KMS-11 (cell line): Measurements from ENCODE around the gene DNMT3A.

Experiments
- H2AFZ ChIP-seq: fragments of 200-600 bp; sonication (generic); 2 replicates; pipeline ENCODE4 v1.6.1; 2016; ENCODE audit warnings: antibody characterized with exemption, mixed run types, low read depth
- H3K27ac ChIP-seq: fragments of 200-600 bp; sonication (generic); 2 replicates; pipeline ENCODE4 v1.6.1; 2016; ENCODE audit warnings: mild to moderate bottlenecking, mixed run types
- H3K27me3 ChIP-seq: fragments of 200-600 bp; sonication (generic); 2 replicates; pipeline ENCODE4 v1.6.1; 2017; ENCODE audit warnings: mild to moderate bottlenecking, low read depth, mixed run types, moderate library complexity; ENCODE audit not compliant: insufficient read depth
- H3K36me3 ChIP-seq: fragments of 200-600 bp; sonication (generic); 2 replicates; pipeline ENCODE4 v1.6.1; 2017; ENCODE audit warnings: mild to moderate bottlenecking, mixed run types; ENCODE audit not compliant: insufficient read depth
- H3K4me1 ChIP-seq: fragments of 200-600 bp; sonication (generic); 2 replicates; pipeline ENCODE4 v1.6.1; 2016; ENCODE audit warnings: mild to moderate bottlenecking, low read depth, mixed run types; ENCODE audit not compliant: poor library complexity, severe bottlenecking
- H3K4me2 ChIP-seq: fragments of 200-600 bp; sonication (generic); 2 replicates; pipeline ENCODE4 v1.7.0; 2016; ENCODE audit warnings: mild to moderate bottlenecking, mixed run types
- H3K4me3 ChIP-seq: fragments of 200-600 bp; sonication (generic); IDR thresholded peaks from 2 replicates; pipeline ENCODE4 v1.6.1; 2017; ENCODE audit warnings: low read depth, low read length, mixed read lengths; ENCODE audit not compliant: insufficient read depth
- H3K79me2 ChIP-seq: fragments of 200-600 bp; sonication (generic); 2 replicates; pipeline ENCODE4 v1.6.1; 2016; ENCODE audit warnings: low read depth, mixed run types; ENCODE audit not compliant: insufficient read depth
- H3K9ac ChIP-seq: fragments of 200-600 bp; sonication (generic); 2 replicates; pipeline ENCODE4 v1.6.1; 2016; ENCODE audit warnings: mild to moderate bottlenecking, mixed run types
- H4K20me1 ChIP-seq: fragments of 200-600 bp; sonication (generic); 2 replicates; pipeline ENCODE4 v1.6.1; 2016; ENCODE audit warnings: mild to moderate bottlenecking, mixed run types; ENCODE audit not compliant: insufficient read depth
- CTCF ChIP-seq: fragments of 200-600 bp; sonication (generic); conservative IDR thresholded peaks from 2 replicates; pipeline ENCODE4 v1.6.1; 2017; ENCODE audit warnings: low read depth, mild to moderate bottlenecking, antibody characterized with exemption, low read length, moderate library complexity, mixed read lengths

The DNMT3A gene

GRCh38 chr2:25190536-25190935 lies 151.2 kb downstream of the DNMT3A start:
- no peaks in the 10 kb centered on the region for H3K36me3 ChIP-seq
- H3K4me3 ChIP-seq: no peak overlapping the region
- no peak for TF ChIP-seq CTCF
- no peaks in the 10 kb centered on the region for H3K79me2 ChIP-seq
- H4K20me1 ChIP-seq: no peaks in the 10 kb centered on the region
- H3K4me2 ChIP-seq: no peak overlapping the region
- no peak overlapping the region for H3K27ac ChIP-seq
- H2AFZ ChIP-seq: no peak overlapping the region
- H3K27me3 ChIP-seq: no peaks in the 10 kb centered on the region
- no peak overlapping the region for H3K9ac ChIP-seq
- H3K4me1 ChIP-seq: no peaks in the 10 kb centered on the region

- no peak overlapping the region for H3K4me2 ChIP-seq
These were observed 153.3 kb downstream of the DNMT3A start for GRCh38 chr2:25188405-25188804.

GRCh38 chr2:25187729-25188350 lies 153.9 kb downstream of the DNMT3A start:
- TF ChIP-seq CTCF: no peak
- Histone ChIP-seq H3K4me3 (no peak overlapping the region), H3K4me2 (no peak overlapping the region), H3K36me3 (no peaks in the 10 kb centered on the region), H4K20me1 (no peaks in the 10 kb centered on the region), H2AFZ (no peak overlapping the region), H3K9ac (no peak overlapping the region), H3K27me3 (no peaks in the 10 kb centered on the region), H3K79me2 (no peaks in the 10 kb centered on the region), H3K4me1 (no peaks in the 10 kb centered on the region), H3K27ac (no peak overlapping the region)

More at GRCh38 chr2:25188405-25188804, 153.3 kb downstream of the DNMT3A start:
- H3K27me3 ChIP-seq: no peaks in the 10 kb centered on the region
- no peaks in the 10 kb centered on the region for H4K20me1 ChIP-seq
- H3K4me1 ChIP-seq: no peaks in the 10 kb centered on the region
- H3K36me3 ChIP-seq: no peaks in the 10 kb centered on the region
- no peaks in the 10 kb centered on the region for H3K79me2 ChIP-seq
- H3K4me3 ChIP-seq: no peak overlapping the region
- H2AFZ ChIP-seq: no peak overlapping the region
- H3K27ac ChIP-seq: no peak overlapping the region
- TF ChIP-seq CTCF: no peak
- H3K9ac ChIP-seq: no peak overlapping the region

GRCh38 chr2:25184254-25184653 lies 157.5 kb downstream of the DNMT3A start:
- H3K27me3 ChIP-seq: no peaks in the 10 kb centered on the region
- H3K27ac ChIP-seq: no peak overlapping the region
- H3K4me1 ChIP-seq: no peaks in the 10 kb centered on the region
- H2AFZ ChIP-seq: no peak overlapping the region
- no peaks in the 10 kb centered on the region for H4K20me1 ChIP-seq
- no peaks in the 10 kb centered on the region for H3K79me2 ChIP-seq
- no peak overlapping the region for H3K9ac ChIP-seq
- TF ChIP-seq CTCF: no peak
- no peak overlapping the region for H3K4me3 ChIP-seq
- H3K4me2 ChIP-seq: no peak overlapping the region
- H3K36me3 ChIP-seq: no peaks in the 10 kb centered on the region
